ENCODE data around the gene SIX3.

Gene SIX3

GRCh38 chr2:44950646-44951045 lies 9.1 kb downstream of the SIX3 start:
- H3K4me1 ChIP-seq (ENCODE audit: low read length): peaks cover 21% of the 10 kb centered on the region
- H3K9ac ChIP-seq (ENCODE audit: low read length): peak overlapping the region; percentile 67; the same call in 1 of the 2 replicates
- no peak for TF ChIP-seq CTCF (IDR thresholded peaks at IDR 0.05; ENCODE audit: low read depth, low read length)
- no peak for TF ChIP-seq EZH2phosphoT487 (IDR thresholded peaks at IDR 0.05; ENCODE audit: low read depth)
- H3K27ac ChIP-seq (ENCODE audit: low read length): no peak overlapping the region
- H3K4me2 ChIP-seq (ENCODE audit: low read length): peak overlapping the region; percentile 79; the same call in 1 of the 2 replicates
- peak overlapping the region; percentile 74 for H3K4me3 ChIP-seq (ENCODE audit: low read length)
- H3K36me3 ChIP-seq (replicated peaks; ENCODE audit: low read depth, low read length): no peaks in the 10 kb centered on the region
- no peaks in the 10 kb centered on the region for H4K20me1 ChIP-seq (ENCODE audit: insufficient read depth, low read length)
- no peaks in the 10 kb centered on the region for H3K79me2 ChIP-seq (ENCODE audit: low read length)
- H3K27me3 ChIP-seq (ENCODE audit: low read depth, low read length): no peaks in the 10 kb centered on the region
- no peak overlapping the region; the same call in 1 of the 2 replicates for H2AFZ ChIP-seq (ENCODE audit: low read depth, low read length)
- no peaks in the 10 kb centered on the region for H3K9me3 ChIP-seq (ENCODE audit: insufficient read depth, low read length)

- Histone ChIP-seq H3K4me3 (ENCODE audit: low read length) (no peak overlapping the region), H3K79me2 (ENCODE audit: low read length) (no peaks in the 10 kb centered on the region), H3K27me3 (ENCODE audit: low read depth, low read length) (no peaks in the 10 kb centered on the region), H2AFZ (ENCODE audit: low read depth, low read length) (no peak overlapping the region), H3K4me2 (ENCODE audit: low read length) (no peak overlapping the region), H3K9ac (ENCODE audit: low read length) (no peak overlapping the region), H3K36me3 (replicated peaks; ENCODE audit: low read depth, low read length) (no peaks in the 10 kb centered on the region), H3K9me3 (ENCODE audit: insufficient read depth, low read length) (no peaks in the 10 kb centered on the region), H3K4me1 (ENCODE audit: low read length) (peaks cover 25% of the 10 kb centered on the region), H4K20me1 (ENCODE audit: insufficient read depth, low read length) (no peaks in the 10 kb centered on the region), H3K27ac (ENCODE audit: low read length) (no peak overlapping the region)
- TF ChIP-seq EZH2phosphoT487 (IDR thresholded peaks at IDR 0.05; ENCODE audit: low read depth): no peak
- no peak for TF ChIP-seq CTCF (IDR thresholded peaks at IDR 0.05; ENCODE audit: low read depth, low read length)
These were observed 9.6 kb downstream of the SIX3 start for GRCh38 chr2:44951124-44951523.

- Histone ChIP-seq H3K27me3 (ENCODE audit: low read depth, low read length) (no peaks in the 10 kb centered on the region), H3K9me3 (ENCODE audit: insufficient read depth, low read length) (no peaks in the 10 kb centered on the region), H2AFZ (ENCODE audit: low read depth, low read length) (no peak overlapping the region), H3K9ac (ENCODE audit: low read length) (no peak overlapping the region), H3K4me2 (ENCODE audit: low read length) (no peak overlapping the region), H3K27ac (ENCODE audit: low read length) (no peak overlapping the region), H4K20me1 (ENCODE audit: insufficient read depth, low read length) (no peaks in the 10 kb centered on the region), H3K79me2 (ENCODE audit: low read length) (no peaks in the 10 kb centered on the region), H3K4me1 (ENCODE audit: low read length) (peaks cover 26% of the 10 kb centered on the region), H3K4me3 (ENCODE audit: low read length) (no peak overlapping the region), H3K36me3 (replicated peaks; ENCODE audit: low read depth, low read length) (no peaks in the 10 kb centered on the region)
- TF ChIP-seq CTCF (IDR thresholded peaks at IDR 0.05; ENCODE audit: low read depth, low read length) (no peak), EZH2phosphoT487 (IDR thresholded peaks at IDR 0.05; ENCODE audit: low read depth) (no peak)
These were observed 10.2 kb downstream of the SIX3 start for GRCh38 chr2:44951714-44952113.

- Histone ChIP-seq H3K4me2 (ENCODE audit: low read length) (no peak overlapping the region), H3K4me3 (ENCODE audit: low read length) (no peak overlapping the region), H4K20me1 (ENCODE audit: insufficient read depth, low read length) (no peaks in the 10 kb centered on the region), H3K27me3 (ENCODE audit: low read depth, low read length) (no peaks in the 10 kb centered on the region), H3K4me1 (ENCODE audit: low read length) (peaks cover 26% of the 10 kb centered on the region), H3K27ac (ENCODE audit: low read length) (no peak overlapping the region), H3K79me2 (ENCODE audit: low read length) (no peaks in the 10 kb centered on the region), H3K36me3 (replicated peaks; ENCODE audit: low read depth, low read length) (no peaks in the 10 kb centered on the region), H3K9me3 (ENCODE audit: insufficient read depth, low read length) (no peaks in the 10 kb centered on the region), H2AFZ (ENCODE audit: low read depth, low read length) (no peak overlapping the region), H3K9ac (ENCODE audit: low read length) (no peak overlapping the region)
- TF ChIP-seq CTCF (IDR thresholded peaks at IDR 0.05; ENCODE audit: low read depth, low read length) (peak; percentile 12; the same call in 1 of the 2 replicates), EZH2phosphoT487 (IDR thresholded peaks at IDR 0.05; ENCODE audit: low read depth) (no peak)
These were observed 10.8 kb downstream of the SIX3 start for GRCh38 chr2:44952143-44952805.

Measured in OCI-LY3 (cell line).